ENCODE measurements around the gene STAG3.
"Not testable (repeated sequence)": the region's sequence is repeated elsewhere in the genome, so short reads cannot be mapped to it uniquely, and the experiment has no call there.

Gene STAG3

DNA sequence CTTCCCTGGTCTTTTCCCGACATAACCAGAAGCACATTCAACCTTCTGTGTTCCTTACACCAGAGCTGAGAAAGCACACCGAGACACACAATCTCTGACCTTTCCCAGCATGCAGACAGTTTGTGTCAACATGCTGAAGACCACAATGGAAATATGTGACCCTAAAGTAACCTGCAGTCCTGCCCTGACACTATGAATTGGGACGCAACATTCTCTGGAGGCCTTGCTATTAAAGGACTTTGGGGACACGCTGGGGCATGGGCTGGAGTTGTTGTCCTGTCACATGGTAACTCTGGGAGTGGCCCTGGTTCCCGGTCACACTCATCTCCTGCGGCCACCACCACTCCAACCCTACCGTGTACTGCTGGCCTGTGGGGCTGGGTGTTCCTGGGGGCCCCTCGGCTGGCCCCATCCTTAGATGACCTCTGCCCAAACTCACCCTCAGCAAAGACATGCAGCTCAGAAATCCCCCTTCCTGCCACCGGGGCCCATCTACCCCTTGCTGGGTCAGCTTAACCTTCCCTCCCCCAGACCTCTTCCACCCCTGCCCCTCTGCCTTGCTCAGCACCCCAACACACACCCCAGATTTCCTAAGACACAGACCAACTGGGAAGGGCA lies 67.4 kb downstream of the STAG3 start:
- H3K9me3 ChIP-seq; H3K36me3 ChIP-seq; H3K27ac ChIP-seq; H3K27me3 ChIP-seq; H3K4me3 ChIP-seq; DNase-seq; intact Hi-C loops (cut with DNase I; ENCODE audit: low total_unique reads); H3K4me1 ChIP-seq: not testable (repeated sequence)

DNA sequence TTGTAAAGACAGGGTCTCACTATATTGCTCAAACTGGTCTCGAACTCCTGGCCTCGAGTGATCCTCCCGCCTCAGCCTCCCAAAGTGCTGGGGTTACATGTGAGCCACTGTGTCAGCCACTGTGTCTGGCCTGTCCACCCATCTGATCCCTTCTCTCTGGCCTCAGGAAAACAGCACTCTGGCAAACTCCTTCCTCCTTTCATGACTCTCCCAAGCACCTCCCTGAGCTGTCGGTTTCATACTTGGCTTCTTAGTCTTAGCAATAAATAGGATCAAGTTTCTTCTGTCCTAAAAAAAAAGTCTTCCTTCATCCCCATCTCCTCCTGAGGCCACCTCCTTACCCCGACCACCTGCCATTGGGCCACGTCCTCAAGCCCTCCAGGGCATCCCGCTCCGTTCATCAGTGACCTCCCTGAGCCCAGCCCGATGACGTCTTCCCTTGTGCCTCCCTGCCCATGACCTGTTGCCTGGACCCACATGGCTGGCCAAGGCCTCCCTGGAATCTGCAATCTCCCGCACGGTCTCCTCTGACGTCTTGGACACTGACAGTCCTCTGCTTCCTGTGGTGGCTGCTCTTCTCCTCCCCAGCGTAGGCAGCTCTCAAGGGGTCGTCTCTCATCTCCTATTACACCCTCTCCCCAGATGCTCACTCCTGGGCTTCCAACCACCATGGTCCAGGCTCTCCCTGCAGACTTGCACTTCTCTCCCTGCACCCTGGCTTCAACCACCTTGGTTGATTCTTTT lies 68.6 kb downstream of the STAG3 start:
- DNase-seq; H3K4me1 ChIP-seq; H3K36me3 ChIP-seq; intact Hi-C loops (cut with DNase I; ENCODE audit: low total_unique reads); H3K27me3 ChIP-seq; H3K27ac ChIP-seq; H3K9me3 ChIP-seq; H3K4me3 ChIP-seq: not testable (repeated sequence)

DNA sequence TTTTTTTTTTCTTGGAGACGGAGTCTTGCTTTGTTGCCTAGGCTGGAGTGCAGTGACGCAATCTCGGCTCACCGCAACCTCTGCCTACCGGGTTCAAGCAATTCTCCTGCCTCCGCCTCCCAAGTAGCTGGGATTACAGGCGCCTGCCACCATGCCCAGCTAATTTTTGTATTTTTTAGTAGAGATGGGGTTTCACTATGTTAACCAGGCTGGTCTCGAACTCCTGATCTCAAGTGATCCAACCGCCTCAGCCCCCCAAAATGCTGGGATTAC lies 69.1 kb downstream of the STAG3 start:
- H3K4me3 ChIP-seq; DNase-seq; H3K27me3 ChIP-seq; H3K27ac ChIP-seq; H3K36me3 ChIP-seq; H3K4me1 ChIP-seq; H3K9me3 ChIP-seq; intact Hi-C loops (cut with DNase I; ENCODE audit: low total_unique reads): not testable (repeated sequence)

DNA sequence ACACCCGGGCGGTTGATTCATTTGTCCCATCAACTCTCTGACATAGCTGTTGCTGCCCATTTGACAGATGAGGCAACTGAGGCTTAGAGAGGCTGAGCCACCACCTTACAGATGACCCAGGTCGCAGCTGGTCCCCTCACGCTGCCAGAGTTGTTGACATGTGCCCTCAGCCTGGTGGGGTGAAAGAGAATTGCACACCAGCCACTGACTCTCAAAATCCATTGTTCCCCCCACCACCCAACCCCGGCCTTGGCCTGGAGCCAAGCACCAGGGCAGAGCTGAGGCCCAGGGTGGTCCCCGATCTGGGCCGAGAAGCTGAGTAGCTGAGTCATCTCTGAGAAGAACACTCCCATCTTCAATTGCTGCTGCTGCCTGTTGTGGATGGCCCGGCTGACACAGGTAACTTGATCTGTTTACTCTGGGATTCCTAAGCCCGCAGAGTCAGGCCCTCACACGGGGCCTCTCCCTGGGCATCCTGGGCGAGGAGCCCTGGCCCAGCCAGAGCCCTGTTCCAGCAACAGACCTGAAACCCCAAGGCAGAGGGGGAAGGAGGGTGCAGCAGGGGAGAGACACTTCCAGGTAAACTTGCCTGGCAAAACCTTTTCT lies 69.5 kb downstream of the STAG3 start:
- TF ChIP-seq, protein P1, sequence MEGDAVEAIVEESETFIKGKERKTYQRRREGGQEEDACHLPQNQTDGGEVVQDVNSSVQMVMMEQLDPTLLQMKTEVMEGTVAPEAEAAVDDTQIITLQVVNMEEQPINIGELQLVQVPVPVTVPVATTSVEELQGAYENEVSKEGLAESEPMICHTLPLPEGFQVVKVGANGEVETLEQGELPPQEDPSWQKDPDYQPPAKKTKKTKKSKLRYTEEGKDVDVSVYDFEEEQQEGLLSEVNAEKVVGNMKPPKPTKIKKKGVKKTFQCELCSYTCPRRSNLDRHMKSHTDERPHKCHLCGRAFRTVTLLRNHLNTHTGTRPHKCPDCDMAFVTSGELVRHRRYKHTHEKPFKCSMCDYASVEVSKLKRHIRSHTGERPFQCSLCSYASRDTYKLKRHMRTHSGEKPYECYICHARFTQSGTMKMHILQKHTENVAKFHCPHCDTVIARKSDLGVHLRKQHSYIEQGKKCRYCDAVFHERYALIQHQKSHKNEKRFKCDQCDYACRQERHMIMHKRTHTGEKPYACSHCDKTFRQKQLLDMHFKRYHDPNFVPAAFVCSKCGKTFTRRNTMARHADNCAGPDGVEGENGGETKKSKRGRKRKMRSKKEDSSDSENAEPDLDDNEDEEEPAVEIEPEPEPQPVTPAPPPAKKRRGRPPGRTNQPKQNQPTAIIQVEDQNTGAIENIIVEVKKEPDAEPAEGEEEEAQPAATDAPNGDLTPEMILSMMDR (IDR thresholded peaks at IDR 0.05) = no peak
- Histone ChIP-seq H3K4me3 (no peak overlapping the region), H3K9me3 (no peaks in the 10 kb centered on the region), H3K36me3 (no peaks in the 10 kb centered on the region), H3K27ac (no peak overlapping the region), H3K27me3 (no peaks in the 10 kb centered on the region), H3K4me1 (no peaks in the 10 kb centered on the region)
- no peak for DNase-seq
- intact Hi-C loops (cut with DNase I; ENCODE audit: low total_unique reads) = no loop called here

DNA sequence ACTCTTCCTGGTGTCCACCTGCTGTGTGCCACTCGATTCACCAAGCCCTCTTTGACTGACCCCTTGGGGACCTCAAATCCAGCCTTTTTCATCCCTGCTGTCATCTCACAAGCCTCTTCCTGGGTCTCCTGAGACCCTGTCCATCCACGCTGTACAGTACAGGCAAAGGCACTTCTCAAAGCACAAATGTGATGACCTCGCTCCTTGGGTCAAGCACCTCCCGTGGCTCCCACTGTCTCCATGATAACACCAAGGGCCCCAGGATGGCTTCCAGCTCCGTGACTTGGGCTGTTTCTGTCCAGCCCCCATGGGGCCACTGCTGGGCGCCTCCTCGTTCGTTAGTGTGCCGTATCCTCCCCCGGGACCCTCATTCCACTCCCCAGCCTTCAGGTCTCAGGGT lies 70.8 kb downstream of the STAG3 start:
- no peak for DNase-seq
- TF ChIP-seq, protein P1 (IDR thresholded peaks at IDR 0.05) = no peak
- Histone ChIP-seq H3K27me3 (no peaks in the 10 kb centered on the region), H3K4me3 (no peak overlapping the region), H3K36me3 (no peaks in the 10 kb centered on the region), H3K27ac (no peak overlapping the region), H3K9me3 (no peaks in the 10 kb centered on the region), H3K4me1 (no peaks in the 10 kb centered on the region)
- intact Hi-C loops (cut with DNase I; ENCODE audit: low total_unique reads) = no loop called here

DNA sequence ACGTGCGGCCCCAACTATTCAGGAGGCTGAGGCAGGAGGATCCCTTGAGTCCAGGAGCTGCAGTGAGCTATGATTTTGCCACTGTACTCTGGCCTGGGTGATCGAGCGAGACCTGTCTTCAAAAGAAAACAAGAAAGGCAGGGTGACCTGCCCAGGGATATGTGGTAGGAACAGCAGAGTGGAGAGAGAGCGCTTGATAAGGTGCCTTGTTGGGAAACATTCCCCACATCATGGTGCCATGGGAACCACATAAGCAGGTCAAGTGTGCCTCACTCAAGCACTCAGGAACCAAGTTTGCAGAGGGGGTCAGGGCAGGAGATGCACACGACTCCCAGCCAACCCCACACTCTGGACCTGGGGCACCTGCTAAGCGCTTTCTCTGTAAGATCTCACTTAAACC lies 79.3 kb downstream of the STAG3 start:
- Histone ChIP-seq H3K36me3 (no peaks in the 10 kb centered on the region), H3K9me3 (no peaks in the 10 kb centered on the region), H3K4me1 (no peaks in the 10 kb centered on the region), H3K27me3 (no peaks in the 10 kb centered on the region), H3K27ac (no peak overlapping the region), H3K4me3 (no peak overlapping the region)
- intact Hi-C loops (cut with DNase I; ENCODE audit: low total_unique reads) = no loop called here
- no peak for DNase-seq
- TF ChIP-seq, protein P1 (IDR thresholded peaks at IDR 0.05) = no peak

DNA sequence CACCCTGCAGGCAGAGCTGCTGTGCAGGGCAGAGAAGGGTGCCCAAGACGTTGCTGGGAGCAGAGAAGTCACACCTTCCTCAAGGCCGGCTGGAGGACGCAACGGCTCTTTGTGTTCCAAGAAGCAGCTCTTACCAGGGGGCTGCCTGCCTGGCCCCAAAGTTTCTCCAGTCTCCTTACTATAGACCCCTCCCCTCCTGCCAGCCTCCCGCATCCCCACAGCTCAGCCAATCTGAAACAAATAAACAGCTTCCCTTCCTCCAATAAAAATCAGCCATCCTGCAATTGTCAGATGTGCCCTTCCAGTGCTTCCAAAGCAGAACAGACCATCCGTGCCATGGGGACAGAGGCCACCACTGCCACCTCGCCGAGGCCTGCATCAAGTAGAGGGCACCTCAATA lies 82.3 kb downstream of the STAG3 start:
- H3K27ac ChIP-seq; H3K4me3 ChIP-seq; H3K27me3 ChIP-seq; H3K9me3 ChIP-seq; DNase-seq; H3K36me3 ChIP-seq; intact Hi-C loops (cut with DNase I; ENCODE audit: low total_unique reads); H3K4me1 ChIP-seq: not testable (repeated sequence)

DNA sequence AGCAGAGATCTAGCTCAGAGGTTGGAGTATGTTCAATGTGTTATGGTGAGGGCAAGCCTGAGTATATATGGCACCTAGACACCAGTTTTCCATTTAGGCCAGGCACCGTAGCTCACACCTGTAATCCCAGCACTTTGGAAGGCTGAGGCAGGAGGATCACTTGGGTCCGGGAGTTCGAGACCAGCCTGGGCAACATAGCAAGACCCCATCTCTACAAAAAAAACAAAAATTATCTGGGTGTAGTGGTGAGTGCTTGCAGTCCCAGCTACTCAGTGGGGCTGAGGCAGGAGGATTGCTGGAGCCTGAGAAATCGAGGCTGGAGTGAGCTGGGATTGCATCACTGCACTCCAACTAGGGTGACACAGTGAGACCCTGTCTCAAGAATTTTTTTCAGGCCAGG lies 85.2 kb downstream of the STAG3 start:
- H3K36me3 ChIP-seq = not testable (repeated sequence)

More for the DNA sequence above, 85.2 kb downstream of the STAG3 start:
- H3K4me1 ChIP-seq; DNase-seq; H3K4me3 ChIP-seq; H3K9me3 ChIP-seq; H3K27me3 ChIP-seq; intact Hi-C loops (cut with DNase I; ENCODE audit: low total_unique reads); H3K27ac ChIP-seq: not testable (repeated sequence)

All from tibial artery (tissue), 4 donors.